ENCODE results near the gene LRRC59.
"Not testable (repeated sequence)": the region's sequence is repeated elsewhere in the genome, so short reads cannot be mapped to it uniquely, and the experiment has no call there.

Gene LRRC59

DNA sequence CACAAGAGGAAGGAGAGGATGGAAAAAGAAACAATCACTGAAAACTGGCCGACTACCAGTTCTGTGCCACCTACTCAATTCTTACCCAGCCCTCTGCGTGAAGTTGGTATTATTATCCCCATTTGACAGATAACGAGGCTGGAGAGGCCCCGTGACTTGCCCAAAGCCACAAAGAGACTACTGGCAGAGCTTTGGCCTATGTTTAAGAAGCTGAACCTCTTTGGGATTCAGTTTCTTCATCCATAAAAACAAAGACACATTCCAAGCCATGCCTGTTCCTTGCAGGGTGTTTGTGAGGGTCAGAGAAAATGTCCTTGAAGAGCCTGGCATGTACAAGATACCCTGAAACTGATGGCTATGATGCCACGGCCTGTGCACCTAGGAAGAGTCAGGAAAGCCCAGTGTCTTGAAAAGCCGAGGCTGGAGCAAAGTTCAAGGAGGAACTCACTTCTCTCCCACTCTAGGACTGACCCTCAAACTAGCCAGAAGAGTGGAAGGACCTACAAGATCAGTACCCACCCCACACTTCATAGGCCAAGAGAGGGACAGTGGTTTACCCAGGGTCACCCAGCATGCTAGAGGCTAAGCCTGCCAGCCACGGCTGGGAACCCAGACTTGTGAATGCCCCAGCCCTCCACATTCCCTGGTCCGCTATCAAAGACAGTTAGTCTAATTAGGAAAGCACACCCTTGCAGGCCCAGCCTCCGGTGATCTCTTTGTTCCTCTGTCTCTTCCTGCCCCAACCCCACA, 27.1 kb upstream of the LRRC59 start:
- DNase-seq = no peak

DNA sequence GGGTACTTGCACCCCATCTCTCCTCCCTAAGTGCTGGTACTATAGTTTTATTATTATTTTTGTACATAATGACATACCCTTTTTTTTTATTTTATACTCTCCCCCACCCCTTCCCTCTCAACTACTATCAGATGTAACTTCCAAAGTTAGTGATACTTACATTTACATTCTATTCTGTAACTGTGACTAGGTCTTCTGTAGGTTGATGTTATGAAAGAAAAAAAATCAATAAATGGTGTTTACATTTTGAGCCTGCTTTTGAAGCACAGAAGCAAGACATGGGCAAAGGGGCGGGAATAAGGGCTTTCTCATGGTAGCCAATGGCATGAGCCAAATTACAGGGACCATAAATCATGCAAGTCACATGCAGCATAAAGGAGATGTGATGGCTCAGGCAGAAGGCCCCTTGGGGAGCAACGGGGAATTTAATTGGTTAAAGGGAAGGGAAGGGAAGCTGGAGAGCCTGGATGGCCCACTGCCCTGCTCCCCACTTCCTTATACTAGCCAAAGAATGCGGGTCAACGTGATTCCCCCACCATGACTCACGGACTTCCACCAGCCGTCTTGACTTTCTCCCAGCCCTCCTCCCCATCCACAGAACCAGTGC, 26.3 kb upstream of the LRRC59 start:
- DNase-seq = no peak

DNA sequence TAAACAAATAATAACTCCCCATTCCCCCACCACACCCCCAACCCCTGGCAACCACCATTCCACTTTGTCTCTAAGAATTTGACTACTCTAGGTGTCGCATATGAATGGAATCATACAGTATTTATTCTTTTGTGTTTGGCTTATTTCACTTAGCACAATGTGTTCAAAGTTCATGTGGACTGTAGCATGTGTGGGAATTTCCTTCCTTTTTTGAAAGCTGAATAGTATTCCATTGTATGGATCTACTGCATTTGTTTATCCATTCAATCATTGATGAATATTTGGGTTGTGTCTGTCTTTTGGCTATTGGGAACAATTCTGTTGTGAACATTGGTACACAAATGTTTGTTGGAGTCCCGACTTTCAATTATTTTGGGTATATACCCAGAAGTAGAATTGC, 25.4 kb upstream of the LRRC59 start:
- no peak for DNase-seq

DNA sequence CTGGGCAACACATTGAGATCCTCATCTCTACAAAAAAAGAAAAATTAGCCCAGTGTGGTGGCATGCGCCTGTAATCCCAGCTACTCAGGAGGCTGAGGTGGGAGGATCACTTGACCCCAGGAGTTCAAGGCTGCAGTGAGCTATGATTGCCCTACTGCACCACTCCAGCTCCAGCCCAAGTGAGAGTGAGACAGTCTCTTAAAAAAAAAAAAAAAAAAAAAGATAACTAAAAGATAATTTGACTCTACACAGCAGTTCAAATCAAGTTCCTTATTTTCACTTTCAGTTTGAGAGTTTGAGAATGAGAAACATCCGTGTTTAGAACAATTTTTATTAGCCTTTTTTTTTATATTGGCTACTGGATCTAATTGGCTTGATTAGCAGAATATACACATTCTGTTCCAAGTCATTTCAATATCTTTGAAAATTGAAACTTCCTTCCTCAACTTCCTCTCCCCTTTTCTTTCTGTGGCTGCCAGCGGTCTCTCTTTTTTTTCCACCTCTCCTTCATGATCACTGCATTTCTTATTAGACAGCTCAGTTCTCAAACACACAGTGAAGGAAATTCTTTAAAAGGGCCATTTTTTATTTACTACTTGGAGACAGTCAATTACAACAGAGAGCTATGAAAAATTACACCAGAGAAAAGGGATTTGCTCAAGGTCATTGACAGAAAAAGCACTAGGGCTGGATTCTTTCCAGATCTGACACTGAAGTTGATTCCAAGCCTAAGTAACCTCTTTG, 24.2 kb upstream of the LRRC59 start:
- DNase-seq = no peak

DNA sequence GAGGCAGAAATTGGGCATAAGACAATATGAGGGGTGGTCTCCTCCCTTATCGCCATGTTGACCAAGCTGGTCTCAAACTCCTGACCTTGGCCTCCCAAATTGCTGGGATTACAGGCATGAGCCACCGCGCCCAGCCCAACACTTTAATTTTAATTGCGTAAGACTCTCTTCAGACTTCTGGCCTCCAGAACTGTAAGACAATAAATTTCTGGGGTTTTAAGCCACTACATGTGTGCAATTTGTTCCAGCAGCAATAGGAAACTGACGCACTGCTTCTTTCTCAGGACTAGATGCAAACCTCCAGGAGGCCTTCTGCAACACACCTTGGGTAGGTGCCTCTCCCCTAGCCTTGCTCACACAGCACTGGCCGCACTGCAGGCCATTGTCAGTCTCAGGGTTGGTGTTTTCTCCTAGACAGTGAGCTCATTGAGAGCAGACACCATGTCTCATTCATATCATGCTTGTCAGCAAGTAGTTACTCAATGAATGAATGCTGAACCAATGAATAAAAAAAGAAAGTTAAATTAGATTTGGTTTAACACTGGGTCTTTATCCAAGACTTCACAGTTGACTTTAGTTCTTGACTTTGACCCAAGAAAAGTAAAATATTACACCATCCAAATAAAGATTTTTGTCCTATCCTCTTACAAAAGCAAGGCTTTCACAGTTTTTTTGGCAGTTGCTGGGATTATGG, 23.2 kb upstream of the LRRC59 start:
- no peak for DNase-seq

DNA sequence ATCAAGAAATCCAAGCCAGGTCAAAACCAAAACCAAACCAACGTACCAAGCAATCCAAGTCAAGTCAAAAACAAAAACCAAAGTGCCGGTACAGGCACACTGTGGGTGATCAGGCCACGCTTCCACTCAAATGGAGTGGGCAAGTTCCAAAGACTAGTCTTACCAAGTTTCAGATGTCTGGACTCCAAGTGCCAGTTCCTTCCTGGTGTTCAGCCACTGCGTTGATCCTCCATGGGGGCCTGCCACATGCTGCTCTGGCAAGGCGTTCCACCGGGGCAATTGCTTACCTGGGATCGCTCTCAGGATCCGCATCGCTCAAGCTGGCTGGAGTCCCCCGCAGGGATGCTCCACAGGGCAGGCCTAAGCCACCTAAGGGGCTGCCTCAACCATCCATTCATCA, 22.3 kb upstream of the LRRC59 start:
- not testable (repeated sequence) for DNase-seq

DNA sequence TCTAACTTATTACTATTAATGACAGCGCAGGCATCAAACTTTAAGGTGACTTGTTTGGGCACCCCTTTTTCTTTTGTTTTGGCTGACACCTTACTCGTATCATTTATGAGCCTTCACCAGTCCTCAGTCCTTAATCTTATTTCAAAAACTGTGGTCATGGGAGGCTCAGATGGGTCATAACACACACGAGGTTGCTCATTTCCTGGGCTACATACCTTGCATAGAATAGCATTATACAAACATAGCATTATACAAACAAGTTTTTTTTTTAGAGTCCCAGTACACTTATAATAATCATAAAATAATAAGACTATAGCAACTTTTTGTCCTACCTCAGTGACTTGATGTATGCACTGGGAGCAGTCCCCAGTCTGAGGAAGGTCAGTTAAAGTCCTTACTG, 17.5 kb upstream of the LRRC59 start:
- DNase-seq = no peak

DNA sequence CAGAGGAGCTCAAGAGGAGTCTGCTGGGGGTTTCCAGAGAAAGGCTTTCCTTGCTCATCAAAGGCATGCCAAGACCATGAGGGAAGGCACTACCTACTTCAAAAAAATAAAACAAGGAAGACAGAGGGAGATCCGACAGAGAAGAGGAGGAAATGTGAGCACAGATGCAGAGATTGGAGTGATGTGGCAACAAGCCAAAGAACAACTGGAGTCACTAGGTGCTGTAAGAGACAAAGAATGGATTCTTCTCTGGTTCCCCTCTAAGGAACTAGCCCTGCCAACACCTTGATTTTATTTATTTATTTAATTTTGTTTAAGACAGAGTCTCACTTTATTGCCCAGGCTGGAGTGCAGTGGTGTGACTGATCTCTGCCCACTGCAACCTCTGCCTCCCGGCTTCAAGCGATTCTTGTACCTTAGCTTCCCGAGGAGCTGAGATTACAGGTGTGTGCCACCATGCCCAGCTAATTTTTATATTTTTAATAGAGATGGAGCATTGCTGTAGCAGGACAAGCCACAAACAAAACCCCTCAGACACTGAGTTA, 14.9 kb upstream of the LRRC59 start:
- DNase-seq = no peak

DNA sequence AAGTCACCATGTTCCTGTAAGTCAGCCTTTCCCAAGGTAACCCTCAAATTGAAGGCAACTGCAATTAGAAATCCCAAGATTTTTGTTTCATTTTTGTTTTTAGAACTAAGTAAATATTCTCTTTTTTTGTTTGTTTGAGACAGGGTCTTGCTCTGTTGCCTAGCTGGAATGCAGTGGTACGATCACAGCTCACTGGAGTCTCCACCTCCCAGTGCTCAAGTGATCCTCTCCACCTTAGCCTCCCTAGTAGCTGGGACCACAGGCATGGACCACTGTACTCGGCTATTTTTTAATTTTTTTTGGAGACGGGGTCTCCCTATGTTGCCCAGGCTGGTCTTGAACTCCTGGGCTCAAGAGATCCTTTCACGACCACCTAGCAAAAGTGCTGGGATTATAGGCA, 10.6 kb upstream of the LRRC59 start:
- no peak for DNase-seq

DNA sequence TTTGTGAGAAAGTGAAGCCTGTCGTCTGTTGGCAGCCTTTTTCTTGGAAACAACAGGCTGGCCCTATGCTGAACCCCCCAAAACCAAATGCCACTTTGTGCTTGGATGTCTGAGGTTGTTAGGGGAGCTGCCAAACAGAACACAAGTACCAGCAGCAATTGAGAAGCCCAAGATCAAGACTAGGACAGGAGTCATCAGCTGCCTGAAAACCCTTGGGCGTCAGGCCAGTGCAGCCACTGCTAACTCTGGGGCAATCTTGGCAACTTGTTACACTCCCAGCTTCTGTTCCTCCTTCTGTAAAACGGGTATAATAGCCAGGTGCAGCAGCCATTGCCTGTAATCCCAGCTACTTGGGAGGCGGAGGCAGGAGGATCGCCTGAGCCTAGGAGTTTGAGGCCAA, 9.3 kb upstream of the LRRC59 start:
- DNase-seq = no peak

DNA sequence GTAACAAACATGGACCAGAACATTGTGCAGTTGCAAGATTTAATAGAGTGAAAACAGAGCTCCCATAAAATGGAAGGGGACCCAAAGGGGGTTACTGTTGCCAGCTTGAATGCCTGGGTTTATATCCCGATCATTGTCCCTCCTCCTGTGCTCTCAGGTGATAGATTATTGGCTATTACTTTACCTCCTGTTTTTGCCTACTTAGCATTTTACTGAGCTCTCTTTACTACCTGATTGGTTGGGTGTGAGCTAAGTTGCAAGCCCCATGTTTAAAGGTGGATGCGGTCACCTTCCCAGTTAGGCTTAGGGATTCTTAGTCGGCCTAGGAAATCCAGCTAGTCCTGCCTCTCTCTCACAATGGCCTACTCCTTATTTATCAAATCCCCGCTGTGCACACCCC, 8.0 kb upstream of the LRRC59 start:
- not testable (repeated sequence) for DNase-seq

DNA sequence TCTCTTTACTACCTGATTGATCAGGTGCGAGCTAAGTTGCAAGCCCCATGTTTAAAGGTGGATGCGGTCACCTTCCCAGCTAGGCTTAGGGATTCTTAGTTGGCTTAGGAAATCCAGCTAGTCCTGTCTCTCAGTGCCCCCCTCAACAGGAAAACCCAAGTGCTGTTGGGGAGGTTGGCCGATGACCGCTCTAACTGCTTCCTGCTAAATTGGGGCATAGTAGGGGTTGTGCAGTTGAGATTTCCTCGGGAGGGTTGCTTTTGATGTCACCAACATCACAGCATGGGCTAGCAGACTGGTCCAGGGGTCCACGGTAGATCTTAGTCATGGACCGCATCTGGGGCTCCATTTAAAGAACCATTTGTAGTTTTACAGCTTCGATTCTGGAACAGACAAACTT, 2.3 kb upstream of the LRRC59 start:
- DNase-seq = not testable (repeated sequence)

DNA sequence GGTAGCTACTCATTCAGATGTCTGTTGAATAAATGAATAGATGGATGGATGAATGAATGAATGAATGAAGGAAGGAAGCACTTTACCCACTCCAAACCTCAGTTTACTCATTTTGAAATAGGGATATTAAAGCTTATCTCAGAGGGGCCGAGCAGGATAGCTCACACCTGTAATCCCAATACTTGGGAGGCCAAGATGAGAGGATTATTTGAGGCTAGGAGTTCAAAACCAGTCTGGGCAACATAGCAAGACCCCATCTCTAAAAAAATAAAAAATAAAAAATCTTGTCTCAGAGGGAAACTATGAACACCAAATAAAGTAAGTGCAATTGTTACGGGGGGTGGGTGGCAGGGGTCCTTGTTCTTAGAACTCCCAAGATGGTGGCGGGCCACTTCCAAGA, 1.3 kb upstream of the LRRC59 start:
- not testable (repeated sequence) for DNase-seq

DNA sequence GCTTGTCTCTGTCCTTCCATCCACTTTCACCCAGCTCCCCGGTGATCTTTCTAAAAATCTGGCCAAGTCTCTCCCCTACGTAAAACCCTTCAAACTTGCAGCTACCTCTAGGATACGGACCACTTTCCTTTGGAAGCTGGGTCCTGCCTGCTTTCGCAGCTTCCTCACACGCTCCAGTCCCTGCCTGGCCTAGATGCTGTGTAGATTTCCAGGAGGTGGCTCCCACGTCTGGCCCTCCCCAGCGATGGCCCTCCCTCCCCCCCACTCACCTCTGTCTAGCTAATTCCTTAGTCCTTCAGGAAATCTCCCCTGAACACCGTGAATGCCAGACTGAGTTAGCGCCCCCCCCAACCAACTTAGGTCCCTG, 579 bp upstream of the LRRC59 start:
- no peak for DNase-seq

DNA sequence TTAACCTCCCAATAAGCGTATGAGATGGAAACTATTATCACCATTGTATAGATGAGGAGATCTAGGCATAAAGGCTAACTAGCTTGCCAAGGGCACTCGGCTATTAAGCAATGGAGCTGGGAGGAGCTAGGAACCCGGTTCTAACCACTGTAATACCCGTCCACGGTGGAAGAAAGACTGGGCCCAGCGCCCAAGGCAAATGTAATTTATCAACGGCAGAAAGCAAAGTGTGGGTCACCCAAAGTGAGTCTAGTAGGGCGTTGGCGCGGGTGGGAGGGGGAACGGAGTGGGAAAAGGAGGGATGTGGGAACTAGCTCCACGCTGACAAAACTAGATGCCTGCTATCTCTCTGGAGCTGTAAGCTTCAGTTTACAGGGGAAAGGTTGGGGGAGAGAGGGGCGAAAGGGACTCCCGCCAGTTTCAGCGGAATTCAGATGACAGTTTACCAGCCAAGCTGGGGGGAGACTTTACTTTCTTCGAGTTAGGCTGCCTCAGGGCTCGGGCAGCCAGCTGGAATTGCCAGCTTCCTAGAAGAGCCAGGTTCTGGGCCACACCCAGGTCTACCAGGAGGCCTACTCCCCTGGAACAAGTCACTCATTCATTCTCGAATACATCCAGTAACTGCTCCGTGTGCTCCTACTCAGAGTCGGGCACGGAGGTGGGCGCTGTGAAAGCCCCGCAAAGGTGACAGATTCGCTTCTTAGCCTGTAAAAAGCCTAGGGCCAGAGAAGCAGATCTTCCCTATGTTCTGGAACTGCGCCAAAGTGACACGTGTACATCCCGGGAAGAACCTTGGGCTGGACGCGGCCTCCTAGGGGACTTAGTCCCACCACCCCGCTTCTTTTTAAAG, 837 bp downstream of the LRRC59 start:
- peak; percentile 22 to 40 for DNase-seq

DNA sequence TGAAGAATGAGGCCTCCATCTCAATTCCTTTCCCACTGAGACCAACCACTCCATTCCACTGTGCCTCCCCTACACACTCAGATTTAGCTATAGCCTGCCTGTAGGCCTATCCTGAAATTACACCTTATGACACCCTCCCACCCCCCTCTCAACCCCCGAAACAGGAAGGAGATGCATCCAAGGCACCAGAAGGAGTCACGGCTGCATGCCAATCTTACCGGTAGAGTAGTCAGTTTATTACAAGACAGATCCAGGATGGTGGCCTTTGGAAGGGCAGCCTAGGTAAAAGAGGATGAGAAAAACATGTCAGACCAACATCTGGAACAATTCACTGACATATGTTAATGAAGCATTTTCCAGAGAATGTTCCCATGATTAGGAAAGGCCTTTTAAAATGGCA, 2.6 kb downstream of the LRRC59 start:
- no peak for DNase-seq

DNA sequence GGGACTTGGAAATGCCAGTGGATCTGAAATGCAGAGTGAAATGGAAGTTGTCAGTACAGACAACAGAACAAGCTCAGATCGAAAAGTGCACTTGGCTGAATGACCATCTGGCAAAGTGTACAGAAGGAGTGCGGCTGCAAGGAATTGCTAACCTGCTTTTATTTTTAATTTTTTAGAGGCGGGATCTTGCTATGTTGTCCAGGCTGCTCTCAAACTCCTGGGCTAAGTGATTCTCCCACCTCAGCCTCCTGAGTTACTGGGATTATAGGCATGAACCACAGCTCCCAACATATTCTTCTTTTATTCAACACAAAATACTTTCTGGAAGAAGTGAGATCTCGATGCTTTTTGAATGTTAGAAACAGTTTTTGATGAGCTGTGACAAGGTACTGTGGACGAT, 3.6 kb downstream of the LRRC59 start:
- no peak for DNase-seq

DNA sequence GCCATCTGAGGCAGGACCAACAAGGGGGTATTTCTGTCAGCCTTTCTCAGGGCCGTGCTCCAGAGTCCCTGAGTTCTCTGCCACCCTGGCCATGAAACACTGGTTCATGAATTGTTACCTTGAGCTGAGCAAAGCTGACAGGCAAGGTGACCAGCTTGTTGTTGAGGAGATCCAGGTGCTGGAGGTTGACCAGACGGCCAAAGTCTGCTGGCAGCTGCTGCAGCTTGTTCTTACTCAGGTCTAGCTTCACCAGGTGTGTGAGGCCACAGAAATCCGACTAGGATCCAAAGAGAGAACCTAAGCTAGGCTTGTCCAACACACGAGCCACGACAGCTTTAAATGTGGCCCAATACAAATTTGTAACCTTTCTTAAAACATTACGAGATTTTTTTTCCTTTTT, 4.7 kb downstream of the LRRC59 start:
- no peak for DNase-seq

DNA sequence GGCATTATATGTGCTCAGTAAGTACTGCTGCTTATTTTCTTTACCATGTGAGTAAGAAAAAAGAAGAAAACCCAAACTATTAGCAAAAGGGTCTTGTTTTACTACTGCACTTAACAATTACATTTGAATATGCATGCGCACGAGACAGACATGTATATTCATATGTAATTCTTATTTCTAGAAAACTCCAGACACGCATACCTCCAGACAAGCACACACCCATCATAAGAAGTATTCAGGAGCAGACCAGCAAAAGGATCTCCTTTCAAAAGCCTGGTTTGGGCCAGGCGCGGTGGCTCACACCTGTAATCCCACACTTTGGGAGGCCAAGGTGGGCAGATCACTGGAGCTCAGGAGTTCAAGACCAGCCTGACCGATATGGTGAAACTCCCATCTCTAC, 7.8 kb downstream of the LRRC59 start:
- no peak for DNase-seq

DNA sequence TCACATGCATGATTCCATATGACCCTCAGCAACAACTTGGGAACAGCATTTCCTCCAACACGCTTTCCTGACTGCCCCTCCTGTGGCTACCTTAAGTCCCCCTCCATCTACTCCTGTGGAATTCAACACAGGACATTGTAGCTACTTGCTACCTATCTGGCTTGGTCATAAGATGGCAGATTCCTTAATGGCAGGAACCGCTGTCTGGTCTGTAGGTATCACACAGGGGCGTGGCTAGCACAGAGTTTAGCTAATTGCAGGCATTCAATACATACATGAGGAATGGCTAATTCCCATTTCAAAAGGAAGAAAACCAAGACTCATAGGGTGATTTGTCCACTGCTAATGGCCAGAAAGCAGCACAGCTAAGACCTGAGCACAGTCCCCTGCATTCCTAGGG, 8.6 kb downstream of the LRRC59 start:
- DNase-seq = no peak

DNA sequence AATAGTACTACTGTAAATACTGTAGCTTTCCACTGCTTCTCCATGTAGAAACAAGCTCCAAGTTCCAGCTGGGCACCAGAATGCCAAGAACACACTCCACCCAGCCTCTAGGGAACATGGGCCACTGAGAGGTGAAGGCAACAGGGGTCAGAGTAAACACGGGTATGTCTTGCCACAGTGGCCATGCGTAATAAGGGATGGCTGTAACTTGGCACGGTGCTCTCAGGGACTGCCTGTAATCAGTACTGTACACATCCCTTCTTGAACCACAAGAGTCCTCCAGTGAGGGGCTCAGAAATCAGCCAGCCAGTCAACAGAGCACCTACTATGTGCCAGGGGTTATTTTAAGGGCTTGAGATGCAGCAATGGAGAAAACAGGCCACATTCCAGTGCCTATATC, 10.8 kb downstream of the LRRC59 start:
- DNase-seq = no peak

DNA sequence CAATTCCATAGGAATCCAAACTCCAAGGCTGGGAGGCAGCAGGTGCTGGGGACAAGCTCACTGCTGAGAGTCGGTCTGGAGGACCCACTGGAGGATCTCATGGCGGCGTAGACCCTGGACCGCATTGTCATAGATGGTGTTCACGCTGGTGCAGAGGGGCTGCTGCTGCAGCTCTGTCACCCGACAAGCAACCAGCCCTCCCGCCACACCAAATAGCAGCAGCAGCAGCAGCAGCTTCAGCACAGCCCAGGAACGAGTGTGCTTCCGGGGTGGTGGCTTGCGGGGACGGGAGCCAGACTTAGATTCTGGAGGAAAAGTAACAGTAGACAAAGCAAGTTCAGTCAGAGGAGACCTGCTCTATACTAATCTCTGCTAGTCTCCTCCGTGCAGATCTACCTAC, 14.4 kb downstream of the LRRC59 start:
- no peak for DNase-seq

Data from stimulated activated CD4-positive, alpha-beta T cell treated with anti-CD3 and anti-CD28 coated beads, Interleukin-2, amount 100 ng/mL, for 24 hours (primary cell).